ENCODE measurements around the gene GLRA3.

- TF ChIP-seq CTCF (IDR thresholded peaks at IDR 0.05): no peak
- TF ChIP-seq POLR2A (IDR thresholded peaks at IDR 0.05): no peak
These were observed 178.2 kb downstream of the GLRA3 start for GRCh38 chr4:174650711-174651355.
